GM12892 (cell line): ENCODE data around the gene SLC36A1.

Source experiments
- POLR2A ChIP-seq: IDR thresholded peaks from 2 replicates; pipeline ENCODE4 v1.6.1; 2011; ENCODE audit warnings: low read depth, low read length, control low read depth
- POLR2AphosphoS5 ChIP-seq: IDR thresholded peaks from 2 replicates; pipeline ENCODE4 v1.6.1; 2011; ENCODE audit warnings: low read depth, low read length, control low read depth
- TAF1 ChIP-seq: IDR thresholded peaks from 2 replicates; pipeline ENCODE4 v1.6.1; 2011; ENCODE audit warnings: low read depth, mild to moderate bottlenecking, control low read depth, low read length, borderline replicate concordance

GRCh38 chr5:151517122-151517920 is 69.9 kb downstream of the SLC36A1 start:
- no peak for TF ChIP-seq POLR2AphosphoS5
- TF ChIP-seq TAF1, result no peak
- TF ChIP-seq POLR2A, result no peak
